CD4-positive, alpha-beta T cell treated with Interleukin-21 for 1 hour (primary cell): ENCODE data around the gene MAP3K8.

Experiments used
- DNase-seq: peaks from one replicate; pipeline ENCODE4 v3.0.0-alpha.2; 2020

MAP3K8 gene

GRCh38 chr10:30433730-30434272 lies at the start of gene MAP3K8:
TSS of gene MAP3K8 (plus strand) at chr10:30434184. CDS start at chr10:30438939, 4,755 bp downstream.
- peak; percentile 90 for DNase-seq

GRCh38 chr10:30384701-30385201 lies 49.2 kb upstream of the MAP3K8 start:
- no peak for DNase-seq

GRCh38 chr10:30386801-30387588 lies 47.0 kb upstream of the MAP3K8 start:
- DNase-seq = no peak

DNA sequence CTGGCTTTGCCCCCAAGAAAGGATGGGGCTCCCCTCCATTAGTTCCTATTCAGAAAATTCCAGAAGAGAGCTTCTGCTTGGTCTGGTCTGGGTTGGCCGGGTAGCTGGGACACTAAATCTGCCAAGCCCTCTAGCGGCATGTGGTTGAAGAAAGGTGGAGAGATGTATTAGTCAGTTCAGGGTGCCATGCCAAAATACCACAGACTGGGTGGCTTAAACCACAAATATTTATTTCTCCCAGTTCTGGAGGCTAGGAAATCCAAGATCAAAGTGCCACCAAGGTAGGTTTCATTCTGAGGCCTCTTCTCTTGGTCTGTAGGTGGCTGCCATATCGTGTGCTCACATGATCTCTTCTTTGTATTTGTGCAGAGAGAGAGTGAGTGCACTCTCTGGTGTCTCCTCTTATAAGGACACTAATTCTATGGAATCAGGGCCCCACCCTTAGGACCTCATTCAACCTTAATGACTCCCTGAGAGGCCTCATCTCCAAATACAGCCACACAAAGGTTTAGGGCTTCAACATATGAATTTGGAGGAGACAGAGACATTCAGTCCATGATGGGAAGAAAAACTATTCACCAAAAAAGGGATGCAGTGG lies 46.2 kb upstream of the MAP3K8 start:
- no peak for DNase-seq

GRCh38 chr10:30389543-30389942 lies 44.4 kb upstream of the MAP3K8 start:
- no peak for DNase-seq

- DNase-seq = no peak
Observed at GRCh38 chr10:30390207-30390606, 43.8 kb upstream of the MAP3K8 start.

DNA sequence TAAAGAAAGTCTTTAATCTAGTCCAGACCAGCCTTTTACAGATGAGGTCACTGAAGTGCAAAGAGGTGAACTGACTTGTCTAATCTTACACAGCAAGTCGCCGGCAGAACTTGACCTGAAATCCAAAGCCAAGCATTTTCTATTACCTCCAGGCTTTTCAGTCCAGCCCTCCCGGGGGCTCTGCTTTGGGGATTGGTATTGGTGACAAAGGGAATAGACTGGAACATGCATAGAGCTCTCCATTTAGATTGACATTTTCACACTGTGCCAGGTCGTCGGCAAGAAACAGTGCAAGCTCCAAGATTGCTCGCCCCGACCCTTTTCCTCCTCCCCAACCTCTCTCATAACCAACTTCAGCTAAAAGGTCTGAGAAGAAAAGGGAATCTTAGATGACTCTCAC lies 42.7 kb upstream of the MAP3K8 start:
- DNase-seq = no peak

- DNase-seq = peak; percentile 75
Observed at GRCh38 chr10:30392564-30392990, 41.4 kb upstream of the MAP3K8 start.

DNA sequence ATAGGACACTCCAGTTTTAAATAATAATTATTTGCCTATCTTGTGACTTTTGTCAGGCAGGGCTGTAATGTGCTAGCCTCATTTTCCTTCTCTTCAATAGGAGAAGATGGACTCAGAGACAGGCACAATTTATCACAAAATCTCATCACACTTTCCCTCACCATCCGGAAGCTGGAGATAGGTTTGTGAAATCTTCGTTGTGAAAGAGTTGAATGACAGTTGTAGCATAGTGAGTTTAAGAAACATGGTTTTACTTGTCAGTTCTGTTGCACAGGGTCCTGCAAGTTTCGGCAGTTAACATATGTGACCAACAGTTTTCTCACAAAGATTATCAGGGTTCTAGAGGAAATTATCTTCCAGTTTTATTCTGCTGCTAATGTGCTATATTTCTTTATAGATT lies 37.7 kb upstream of the MAP3K8 start:
- no peak for DNase-seq

DNA sequence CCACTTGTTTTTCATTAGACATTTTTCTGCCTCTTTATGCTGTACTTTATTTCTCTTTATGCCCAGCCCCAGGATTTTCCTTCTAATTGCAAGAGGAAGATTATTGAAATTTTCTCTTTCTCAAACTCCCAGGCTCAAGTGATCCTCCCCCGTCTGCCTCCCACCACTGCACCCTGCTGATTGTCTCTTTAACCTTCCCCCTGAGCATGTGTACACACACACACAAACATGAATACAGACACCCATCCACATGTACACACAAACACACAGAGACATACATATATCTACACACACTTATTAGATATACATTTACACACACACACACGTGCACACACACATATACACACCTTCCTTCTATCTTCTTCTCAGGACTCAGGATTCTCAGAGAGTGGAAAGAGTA lies 37.3 kb upstream of the MAP3K8 start:
- DNase-seq = no peak

DNA sequence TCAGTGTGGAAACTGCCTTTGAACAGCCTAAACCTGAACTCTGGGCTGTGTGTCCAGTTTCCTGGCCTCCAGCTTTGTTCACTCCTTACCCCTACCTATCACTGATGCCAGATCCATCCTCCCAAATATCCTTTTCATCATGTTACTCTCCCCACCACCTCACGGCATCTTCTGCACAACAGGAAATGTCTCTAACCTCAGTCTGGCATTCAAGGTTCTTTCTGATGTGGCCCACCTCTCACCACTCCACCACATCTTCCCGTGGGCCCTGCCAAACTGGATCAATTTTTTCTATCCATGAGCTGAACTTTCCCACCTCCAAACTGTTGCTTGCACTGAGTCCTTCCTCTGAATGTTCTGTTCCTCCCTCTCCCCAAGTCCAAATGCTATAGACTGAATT lies 35.8 kb upstream of the MAP3K8 start:
- no peak for DNase-seq

DNA sequence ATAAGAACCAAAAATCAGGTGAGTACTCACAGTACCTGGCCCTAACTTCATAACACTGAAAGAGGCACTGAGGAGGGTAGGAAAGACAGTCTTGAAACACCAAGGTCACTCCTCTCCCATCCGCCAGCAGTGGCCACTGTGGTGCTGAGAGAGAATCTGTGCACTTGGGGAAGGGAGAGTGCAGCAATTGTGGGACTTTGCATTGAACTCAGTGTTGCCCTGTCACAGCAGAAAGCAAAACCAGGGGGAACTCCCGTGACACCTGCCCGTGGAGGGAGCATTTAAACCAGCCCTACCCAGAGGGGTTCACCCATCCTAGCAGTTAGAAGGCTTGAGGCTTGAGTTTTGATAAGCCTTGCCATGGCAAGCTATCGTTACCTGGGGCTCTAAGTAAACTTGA lies 35.2 kb upstream of the MAP3K8 start:
- no peak for DNase-seq

DNA sequence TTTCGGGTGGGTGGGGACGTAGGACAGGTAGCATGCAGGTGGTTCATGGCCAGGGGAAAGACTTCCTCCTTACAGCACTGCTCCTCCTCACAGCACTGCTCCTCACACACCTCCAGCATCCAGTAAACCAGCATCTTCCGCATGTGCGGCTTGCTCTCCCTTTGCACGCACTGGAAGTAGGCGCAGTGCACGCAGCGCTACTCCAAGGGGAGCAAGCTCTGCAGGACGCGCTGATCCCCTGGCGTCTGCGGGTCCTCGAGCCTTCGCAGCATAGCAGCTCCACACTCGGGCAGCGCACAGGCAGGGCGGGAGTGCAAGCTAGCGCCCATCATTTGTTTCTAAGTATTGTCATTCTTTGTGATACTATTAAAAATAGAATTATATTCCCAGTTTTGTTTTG lies 30.5 kb upstream of the MAP3K8 start:
- no peak for DNase-seq

GRCh38 chr10:30404540-30404939 lies 29.4 kb upstream of the MAP3K8 start:
- no peak for DNase-seq

DNA sequence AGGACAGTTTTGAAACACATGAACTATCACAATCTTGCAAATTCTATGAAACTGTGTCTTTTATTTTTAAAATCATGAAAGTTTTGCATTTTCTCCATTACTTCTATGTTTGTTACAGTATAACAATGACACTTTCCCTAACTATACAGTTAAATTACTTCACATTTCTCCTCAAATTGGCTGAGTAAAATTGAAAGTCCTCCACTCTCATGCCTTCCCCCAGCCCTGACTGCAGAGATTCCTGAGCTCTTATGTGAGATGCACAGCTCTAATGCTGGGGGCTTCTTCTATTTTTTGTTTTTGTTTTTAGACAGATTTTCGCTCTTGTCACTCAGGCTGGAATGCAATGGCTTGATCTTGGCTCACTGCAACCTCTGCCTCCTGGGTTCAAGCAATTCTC lies 22.7 kb upstream of the MAP3K8 start:
- no peak for DNase-seq

DNA sequence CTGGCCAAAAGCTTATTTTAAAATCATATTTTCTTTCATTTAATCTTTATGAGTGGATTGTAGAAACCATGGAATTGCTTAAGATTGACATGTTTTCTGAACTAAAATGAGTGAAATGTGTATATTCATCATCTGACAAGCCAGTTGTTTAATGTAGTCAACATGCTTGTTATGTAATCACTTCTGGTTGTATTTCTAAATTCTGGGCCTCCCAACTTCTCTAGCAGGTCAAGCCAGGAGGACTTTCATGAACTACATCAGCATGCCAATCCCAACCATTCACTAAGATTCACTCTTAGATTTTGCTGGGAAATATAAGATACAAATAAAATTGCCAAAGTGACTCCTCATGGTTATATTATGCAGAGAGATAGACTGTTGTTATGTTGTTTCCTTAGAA lies 21.1 kb upstream of the MAP3K8 start:
- no peak for DNase-seq

- peak; percentile 73 for DNase-seq
Observed at GRCh38 chr10:30413996-30414576, 19.9 kb upstream of the MAP3K8 start.

DNA sequence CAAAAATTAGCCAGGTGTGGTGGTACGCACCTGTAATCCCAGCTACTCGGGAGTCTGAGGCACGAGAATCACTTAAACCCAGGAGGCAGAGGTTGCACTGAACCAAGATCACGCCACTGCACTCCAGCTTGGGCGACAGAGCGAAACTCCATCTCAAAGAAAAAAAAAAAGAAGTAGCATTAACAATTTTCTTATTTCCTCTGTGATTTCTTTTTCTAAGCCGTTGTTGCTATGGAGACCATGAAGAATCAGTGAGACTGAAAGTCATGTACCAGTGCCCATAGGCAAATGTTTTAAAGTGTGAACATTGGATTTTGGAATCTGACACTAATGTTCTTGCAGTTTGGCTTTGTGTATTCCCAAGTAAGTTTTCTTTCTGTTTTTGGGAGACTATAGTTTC lies 18.4 kb upstream of the MAP3K8 start:
- DNase-seq = no peak

DNA sequence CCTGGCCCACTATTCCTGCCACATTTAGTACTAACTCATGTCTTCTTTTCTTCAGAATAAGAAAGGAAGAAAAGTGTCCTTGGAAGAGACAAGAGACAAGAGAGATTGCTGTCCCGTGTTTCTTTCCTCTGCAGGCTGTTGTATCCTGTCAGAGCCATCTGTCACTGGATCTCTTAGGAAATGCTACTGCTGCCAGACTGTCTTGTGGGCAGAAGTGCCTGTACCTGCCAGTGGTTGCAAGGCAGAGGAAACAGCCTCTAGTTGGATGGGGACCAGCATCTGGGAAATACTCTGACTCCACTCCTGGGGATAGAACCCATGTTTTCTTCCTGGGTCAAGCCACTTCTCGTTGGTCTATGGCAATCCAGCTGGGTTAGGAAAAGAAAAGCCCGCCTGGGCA lies 16.7 kb upstream of the MAP3K8 start:
- no peak for DNase-seq

DNA sequence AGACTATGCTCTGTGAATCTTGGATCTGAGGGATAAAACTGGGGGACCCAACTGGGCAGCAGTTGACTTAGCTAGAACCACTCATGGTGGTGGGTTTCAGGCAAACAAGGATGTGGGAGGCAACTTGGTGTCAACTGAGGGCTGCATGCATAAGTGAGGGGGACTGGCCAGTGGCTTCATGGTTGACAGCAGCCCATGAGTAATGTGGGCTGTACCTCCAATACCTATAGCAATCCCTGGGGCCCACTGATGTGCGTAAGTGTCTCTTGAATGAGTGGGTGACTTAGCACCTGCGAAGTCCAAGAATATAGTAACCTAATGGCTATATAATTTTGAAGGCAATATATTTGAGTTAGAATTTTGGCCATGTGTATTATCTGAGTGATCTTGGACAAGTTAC lies 13.7 kb upstream of the MAP3K8 start:
- DNase-seq = no peak

DNA sequence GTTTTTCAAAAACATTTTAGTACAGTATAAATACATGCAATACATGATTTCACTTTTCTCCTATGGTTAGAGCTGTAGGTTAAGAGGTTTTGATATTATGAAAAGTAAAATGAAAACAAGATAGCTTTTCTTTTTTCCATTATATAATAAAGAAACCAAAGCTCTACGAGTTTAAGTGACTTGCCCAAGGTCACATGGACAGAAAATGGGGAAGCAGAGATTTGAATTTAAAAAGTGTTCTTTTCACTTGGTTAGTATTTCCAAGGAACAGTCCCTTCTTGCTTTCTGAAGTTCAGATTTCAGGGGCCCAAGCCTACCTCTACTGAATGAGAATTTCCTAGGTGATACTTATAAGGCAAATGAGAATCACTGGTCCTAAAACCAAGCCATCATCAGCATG lies 13.2 kb upstream of the MAP3K8 start:
- DNase-seq = no peak

DNA sequence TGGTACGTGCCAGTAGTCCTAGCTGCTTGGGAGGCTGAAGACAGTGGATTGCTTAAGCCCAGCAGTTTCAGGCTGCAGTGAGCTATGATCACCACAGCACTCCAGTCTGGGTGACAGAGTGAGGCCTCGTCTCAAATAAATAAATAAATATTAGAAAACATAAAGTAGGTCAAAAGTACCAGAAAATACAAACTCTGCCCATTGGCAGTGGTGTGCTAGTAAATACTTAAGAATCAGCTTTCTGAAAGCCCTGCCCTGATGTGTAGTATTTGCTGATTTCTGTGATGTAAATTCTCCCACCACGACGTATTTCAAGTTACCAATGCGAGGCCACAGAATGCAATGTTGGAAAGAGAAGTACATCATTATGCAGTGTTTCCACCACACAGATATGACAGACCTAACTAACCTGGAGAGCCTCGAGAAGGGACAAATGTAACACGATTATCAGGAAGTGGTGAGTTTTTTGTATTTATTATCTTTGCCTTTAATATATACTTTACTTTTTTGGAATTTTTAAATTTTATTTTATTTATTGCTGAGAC lies 11.8 kb upstream of the MAP3K8 start:
- no peak for DNase-seq

- no peak for DNase-seq
Observed at GRCh38 chr10:30422981-30423654, 10.9 kb upstream of the MAP3K8 start.
